GM18508 (cell line): ENCODE measurements around the gene CIART.
"Not testable (repeated sequence)": the region's sequence is repeated elsewhere in the genome, so short reads cannot be mapped to it uniquely, and the experiment has no call there.

Experiments used
- ATAC-seq: cut with Tn5 transposase; IDR thresholded peaks from one replicate; pipeline ENCODE4 v1.9.1; 2021; ENCODE audit warnings: moderate number of reproducible peaks; ENCODE audit not compliant: insufficient read depth, unreplicated experiment

Gene CIART

DNA sequence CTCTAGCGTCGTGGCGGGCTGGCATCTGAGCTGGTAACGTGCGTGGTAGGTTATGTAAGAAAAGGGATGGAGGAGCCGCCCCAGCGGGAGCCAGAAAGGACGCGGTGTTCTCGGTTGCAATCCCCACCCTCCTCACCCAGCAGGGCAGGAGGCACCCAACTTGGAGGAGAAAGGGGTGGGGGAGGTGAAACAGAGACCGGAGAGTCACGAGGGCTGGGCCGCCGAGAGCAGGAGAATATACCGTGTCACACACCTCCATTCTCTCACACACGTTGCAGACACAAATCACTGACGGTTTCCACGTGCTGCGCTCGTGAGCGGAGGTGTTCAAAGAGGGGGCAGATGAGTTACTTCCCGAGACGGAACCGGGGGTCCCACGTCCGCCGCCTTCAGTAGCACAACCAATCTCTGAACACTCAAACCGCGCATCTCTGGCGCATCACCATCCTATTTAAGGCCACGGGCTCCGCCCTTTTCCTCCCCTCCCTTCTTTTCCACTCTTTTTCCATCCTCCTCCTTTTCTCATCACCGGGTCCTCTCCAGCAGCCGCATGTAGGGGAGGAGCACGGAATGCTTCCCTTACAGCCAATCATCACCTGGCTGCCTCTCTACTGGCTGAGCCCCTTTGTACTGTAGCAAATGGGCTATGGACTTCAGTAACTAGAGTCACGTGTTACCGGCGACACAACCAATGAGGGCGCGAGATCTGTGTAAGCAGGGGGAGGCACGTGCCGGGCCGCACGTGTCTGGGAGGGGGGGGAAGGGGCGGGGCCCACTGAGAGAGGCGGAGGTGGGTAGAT, at the start of gene CIART:
CIART (plus strand) TSS at position 797 of the 800 bp plus-strand sequence. CDS start 714 bp downstream, outside the sequence.
- no peak for ATAC-seq

- ATAC-seq: not testable (repeated sequence)
Observed at GRCh38 chr1:150232921-150233320, 49.4 kb upstream of the CIART start.

GRCh38 chr1:150233359-150234308, 48.7 kb upstream of the CIART start:
- ATAC-seq: no peak

- no peak for ATAC-seq
Observed at GRCh38 chr1:150234309-150234565, 48.1 kb upstream of the CIART start.

DNA sequence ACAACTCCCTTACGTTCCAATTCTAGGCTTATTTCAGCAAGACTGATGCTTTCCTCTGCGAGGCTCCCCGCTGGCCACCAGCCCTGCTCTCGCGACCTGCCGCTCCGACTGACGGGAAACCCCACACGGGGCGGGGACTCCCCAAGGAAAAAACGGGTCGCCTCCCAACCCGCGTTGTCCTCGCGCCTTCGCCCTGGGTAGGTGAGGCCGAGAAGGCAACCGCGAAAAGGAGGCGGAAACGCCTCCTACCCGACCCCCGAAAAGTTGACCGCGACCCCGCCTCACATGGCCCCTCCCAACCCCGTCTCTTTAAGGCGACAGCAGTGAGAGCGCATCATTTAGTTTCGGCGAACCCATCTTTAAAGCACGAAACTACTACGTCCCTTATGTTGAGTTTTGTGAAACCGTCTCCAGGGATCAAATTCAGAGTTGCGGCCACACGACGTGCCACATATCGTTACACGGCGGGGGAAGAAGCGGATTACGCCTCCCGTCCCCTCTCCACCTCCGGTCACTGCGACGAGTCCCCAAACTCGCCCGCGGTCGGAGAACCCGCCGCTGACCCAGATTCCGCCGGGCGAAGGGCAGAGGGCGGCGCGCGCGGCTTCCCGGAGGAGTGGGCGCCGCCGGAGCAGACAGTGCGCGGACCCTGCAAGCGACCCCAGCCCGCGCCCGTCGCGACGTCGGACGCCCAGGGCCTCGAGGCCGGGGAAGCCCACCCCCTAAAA, 47.6 kb upstream of the CIART start:
- ATAC-seq: no peak

DNA sequence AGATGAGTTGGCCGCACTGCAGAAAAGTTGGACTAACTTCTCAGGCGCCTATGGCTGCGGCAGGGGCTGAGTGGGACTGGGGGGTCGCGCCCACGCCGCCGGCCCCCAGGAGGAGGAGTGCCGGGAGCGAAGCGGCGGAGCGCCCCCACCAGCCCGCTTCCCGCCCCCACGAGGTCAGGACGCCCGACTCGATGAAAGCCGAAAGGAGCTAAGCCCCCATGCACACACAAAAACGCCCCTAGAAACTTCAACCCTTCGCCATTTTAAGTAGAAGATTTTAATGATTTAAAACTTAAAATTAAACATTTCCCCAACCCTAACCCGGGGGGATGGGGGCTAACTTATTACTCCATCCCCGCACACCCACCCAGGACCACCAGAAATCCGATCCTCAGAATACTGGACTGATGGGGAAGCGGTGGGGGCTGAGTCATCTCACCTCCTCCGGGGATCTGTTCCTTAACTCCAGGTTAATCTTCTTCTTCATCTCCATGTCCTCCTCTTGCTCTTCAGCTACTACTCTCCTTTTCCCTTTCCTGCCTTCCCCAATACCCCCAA, 47.0 kb upstream of the CIART start:
- no peak for ATAC-seq

- ATAC-seq: peak; percentile 81
Observed at GRCh38 chr1:150235852-150236613, 46.3 kb upstream of the CIART start, which contains the start of gene ANP32E. TSS of gene ANP32E (minus strand) at chr1:150236112. CDS start at chr1:150235786, 326 bp downstream.

DNA sequence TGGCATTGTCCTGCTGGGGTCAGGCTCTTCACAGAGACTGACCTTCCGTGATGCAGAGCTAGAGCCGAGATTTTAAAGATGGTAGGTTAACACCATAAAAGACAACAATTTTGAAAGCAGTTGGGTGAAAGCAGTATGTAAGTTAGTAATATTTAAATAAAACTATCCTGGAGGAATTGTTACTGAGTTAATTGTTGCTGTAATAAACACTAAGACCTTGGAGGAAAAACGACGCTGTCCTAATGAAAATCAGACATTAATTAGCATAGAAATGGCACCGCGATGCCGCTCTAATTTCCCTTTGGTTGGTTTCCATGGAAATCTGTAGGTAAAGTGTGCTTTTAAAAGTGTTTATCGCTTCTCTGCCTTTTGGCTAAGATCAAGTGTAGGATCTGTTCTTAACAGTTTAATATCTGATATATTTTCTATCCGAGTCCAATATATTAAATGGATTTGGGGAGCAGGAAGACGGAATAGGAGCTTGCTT, 45.7 kb upstream of the CIART start:
- ATAC-seq: no peak

DNA sequence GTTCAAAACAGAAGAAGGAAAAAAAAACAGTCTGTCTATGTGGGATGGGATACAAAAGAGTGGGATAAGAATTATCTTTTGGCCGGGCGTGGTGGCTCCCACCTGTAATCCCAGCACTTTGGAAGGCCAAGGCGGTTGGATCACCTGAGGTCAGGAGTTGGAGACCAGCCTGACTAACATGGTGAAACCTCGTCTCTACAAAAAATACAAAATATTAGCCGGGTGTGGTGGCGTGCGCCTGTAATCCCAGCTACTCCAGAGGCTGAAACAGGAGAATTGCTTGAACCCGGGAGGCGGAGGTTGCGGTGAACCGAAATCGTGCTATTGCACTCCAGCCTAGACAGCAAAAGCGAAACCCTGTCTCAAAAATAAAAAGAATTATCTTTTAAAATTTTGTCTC, 45.2 kb upstream of the CIART start:
- not testable (repeated sequence) for ATAC-seq

DNA sequence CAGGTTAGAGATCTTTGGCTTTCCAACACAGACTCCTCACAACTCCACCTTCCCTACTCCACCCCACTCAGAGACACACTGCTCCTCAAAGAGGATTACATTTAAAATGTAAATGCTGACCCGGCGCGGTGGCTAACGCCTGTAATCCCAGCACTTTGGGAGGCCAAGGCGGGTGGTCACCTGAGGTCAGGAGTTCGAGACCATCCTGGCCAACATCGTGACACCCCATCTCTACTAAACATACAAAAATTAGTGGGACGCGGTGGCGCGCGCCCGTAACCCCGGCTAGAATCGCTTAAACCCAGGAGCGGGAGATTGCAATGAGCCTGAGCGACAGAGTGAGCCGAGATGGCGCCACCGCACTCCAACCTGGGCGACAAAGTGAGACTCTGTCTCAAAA, 44.6 kb upstream of the CIART start:
- no peak for ATAC-seq

- no peak for ATAC-seq
Observed at GRCh38 chr1:150243003-150243402, 39.4 kb upstream of the CIART start.

DNA sequence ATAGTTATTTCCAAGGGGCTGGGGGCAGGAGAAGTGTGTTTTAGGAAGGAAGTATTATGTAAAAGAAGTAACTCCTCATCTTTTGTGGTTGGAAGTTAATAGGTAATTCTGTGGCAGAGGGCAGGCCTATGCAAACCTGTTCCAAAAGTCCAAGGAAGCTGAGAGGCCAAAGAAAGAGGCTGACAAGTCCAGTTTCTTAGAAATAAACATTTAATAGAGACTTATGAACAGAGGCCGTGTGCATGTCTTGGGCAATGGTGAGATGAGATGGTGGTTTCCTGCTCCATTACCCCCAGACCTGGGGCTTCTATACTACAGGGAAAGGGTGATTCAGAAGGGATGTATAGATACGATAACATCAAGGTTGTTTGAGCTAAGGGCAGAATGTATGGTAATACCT, 32.4 kb upstream of the CIART start:
- ATAC-seq: no peak

GRCh38 chr1:150256198-150256553, 26.2 kb upstream of the CIART start:
- ATAC-seq: no peak

DNA sequence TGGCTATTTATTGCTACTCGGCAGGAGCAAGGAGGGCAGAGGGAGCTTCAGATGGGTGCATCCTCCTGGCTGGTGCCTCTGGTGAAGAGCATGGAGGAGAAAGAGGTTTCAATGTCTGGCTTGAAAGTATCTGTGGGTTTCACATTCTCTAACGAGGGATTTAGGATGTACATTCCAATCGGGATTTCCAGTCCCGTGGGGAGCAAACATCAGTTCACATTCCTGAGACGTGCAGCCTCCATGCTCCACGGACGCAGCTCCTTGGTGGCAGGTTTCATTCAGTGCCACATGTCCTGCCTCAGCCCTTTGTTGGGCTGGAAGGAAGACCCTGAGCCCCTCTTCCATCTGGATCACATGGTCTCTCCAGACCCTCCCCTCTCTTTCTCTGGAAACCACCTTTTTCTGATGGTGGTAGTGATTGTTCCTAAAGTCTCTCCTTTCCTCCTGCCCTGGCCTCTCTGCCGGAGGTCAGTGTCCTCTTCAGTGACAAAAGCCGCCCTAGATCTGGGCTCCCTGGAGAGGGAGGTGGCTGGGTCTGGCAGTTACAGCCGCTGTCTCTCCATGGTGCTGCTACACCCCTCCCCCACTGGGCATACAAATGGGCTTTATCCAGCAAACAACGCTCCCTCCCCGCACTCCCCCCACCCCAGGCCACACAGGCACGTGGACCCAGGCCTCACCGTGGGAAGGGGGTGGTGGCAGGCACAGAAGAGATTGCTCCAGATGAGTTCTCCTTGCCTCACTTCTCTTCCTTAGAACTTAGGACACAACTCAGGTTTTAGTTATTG, 25.6 kb upstream of the CIART start:
- no peak for ATAC-seq

GRCh38 chr1:150257624-150258585, 24.4 kb upstream of the CIART start, which contains the start of gene CA14:
TSS of gene CA14 (plus strand) at chr1:150257774. CDS start at chr1:150258129, 355 bp downstream.
- no peak for ATAC-seq

GRCh38 chr1:150259217-150259616, 23.1 kb upstream of the CIART start:
- no peak for ATAC-seq
